ENCODE results near the gene FAM227A.

Gene FAM227A

GRCh38 chr22:38531251-38531938 is 124.8 kb downstream of the FAM227A start:
- no peak for DNase-seq

Measured in cerebellar nuclear complex (tissue), 1 donor.